ENCODE data around the gene ZNF407.

ZNF407 gene

DNA sequence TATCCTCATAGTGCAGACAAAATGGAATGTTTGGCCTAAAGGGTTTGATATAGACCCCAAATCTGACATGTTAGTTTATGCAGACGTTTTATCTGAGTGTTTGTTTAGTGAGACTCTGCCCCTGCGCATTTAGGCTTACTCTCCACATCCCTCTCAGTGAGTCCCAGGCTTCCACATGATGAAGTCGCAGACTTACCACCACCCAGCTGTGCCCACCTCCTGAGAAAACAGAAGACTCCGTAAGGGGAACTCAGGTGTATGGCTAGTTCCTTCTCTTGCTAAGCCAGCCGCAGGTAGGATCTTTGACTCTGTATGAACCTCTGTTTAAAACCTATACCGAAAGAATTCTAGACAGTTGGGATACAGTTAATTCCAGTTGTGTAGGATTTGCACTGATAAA is 338.7 kb downstream of the ZNF407 start:
- H3K4me3 ChIP-seq (ENCODE audit: control insufficient read depth, low read depth, low read length) = no peak overlapping the region
- TF ChIP-seq, protein P1, sequence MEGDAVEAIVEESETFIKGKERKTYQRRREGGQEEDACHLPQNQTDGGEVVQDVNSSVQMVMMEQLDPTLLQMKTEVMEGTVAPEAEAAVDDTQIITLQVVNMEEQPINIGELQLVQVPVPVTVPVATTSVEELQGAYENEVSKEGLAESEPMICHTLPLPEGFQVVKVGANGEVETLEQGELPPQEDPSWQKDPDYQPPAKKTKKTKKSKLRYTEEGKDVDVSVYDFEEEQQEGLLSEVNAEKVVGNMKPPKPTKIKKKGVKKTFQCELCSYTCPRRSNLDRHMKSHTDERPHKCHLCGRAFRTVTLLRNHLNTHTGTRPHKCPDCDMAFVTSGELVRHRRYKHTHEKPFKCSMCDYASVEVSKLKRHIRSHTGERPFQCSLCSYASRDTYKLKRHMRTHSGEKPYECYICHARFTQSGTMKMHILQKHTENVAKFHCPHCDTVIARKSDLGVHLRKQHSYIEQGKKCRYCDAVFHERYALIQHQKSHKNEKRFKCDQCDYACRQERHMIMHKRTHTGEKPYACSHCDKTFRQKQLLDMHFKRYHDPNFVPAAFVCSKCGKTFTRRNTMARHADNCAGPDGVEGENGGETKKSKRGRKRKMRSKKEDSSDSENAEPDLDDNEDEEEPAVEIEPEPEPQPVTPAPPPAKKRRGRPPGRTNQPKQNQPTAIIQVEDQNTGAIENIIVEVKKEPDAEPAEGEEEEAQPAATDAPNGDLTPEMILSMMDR (IDR thresholded peaks at IDR 0.05; ENCODE audit: control insufficient read depth, insufficient read depth, low read depth, low read length, missing control alignments) = no peak
- DNase-seq (ENCODE audit: low read depth) = no peak

DNA sequence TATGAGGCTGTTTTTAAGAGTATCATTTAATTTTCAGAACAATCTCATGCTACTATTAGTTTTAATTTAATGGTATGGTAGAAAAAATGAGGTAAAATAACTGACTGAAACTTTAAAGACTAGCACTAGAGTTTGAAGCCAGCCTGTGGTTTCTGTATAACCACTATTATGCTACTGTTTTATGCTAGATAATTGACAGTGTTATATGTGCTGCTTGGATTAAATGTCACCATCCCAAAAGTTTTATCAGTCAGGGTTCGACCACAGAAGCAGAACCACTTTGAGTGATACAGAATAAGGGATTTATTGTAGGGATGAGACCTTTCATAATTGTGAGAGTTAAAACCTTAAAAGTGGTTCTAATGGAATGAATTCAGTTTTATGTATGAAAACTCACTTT is 339.6 kb downstream of the ZNF407 start:
- no peak for DNase-seq (ENCODE audit: low read depth)
- H3K4me3 ChIP-seq (ENCODE audit: control insufficient read depth, low read depth, low read length) = no peak overlapping the region
- TF ChIP-seq, protein P1 (IDR thresholded peaks at IDR 0.05; ENCODE audit: control insufficient read depth, insufficient read depth, low read depth, low read length, missing control alignments) = no peak

DNA sequence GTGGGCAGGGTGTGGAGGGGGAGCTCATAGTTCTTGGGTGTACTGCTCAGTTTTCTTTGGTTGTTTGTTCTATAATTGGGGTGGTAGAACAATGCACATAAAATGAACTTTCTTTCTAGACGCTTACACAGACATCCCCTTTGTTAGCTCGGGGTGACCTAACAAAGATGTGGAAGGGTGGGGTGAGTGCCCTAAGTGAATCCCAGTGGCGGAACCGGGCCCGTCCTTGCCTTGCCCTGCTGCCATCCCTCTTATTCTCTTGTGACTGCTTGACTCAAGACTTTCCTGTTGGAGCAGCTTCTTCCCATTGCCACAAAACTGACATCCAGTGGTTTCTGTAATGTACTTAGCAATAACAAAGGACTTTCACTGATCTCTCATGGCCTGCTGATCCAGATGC is 343.2 kb downstream of the ZNF407 start:
- DNase-seq (ENCODE audit: low read depth) = no peak
- no peak overlapping the region for H3K4me3 ChIP-seq (ENCODE audit: control insufficient read depth, low read depth, low read length)
- TF ChIP-seq, protein P1 (IDR thresholded peaks at IDR 0.05; ENCODE audit: control insufficient read depth, insufficient read depth, low read depth, low read length, missing control alignments) = no peak

DNA sequence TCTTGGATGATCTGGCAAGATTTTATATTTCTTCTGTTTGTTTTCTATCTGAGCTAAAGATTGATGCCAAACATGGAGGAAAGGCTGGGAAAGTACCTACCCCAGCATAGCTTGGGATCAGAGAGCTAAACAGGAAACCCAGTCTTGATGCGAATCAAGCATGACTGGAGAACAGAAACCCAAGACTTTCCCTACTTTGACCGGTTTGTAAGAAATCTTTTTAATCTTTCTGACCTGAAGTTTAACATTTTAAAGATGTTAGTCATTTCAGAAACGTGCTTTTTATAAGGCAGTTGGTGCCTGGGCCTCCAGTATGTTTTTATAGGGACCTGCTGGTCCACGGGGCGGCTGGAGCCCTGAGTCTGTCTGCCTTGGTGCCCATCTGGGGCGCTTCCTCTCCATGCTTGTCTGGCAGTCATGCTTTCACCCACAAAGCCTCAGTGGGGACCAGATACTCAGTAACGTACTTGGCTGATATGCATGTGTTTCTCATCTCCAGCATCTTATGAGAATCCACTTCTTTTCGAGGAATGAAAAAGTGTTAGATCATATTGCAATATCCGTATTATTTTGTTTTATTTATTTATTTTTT is 344.7 kb downstream of the ZNF407 start:
- TF ChIP-seq, protein P1 (IDR thresholded peaks at IDR 0.05; ENCODE audit: control insufficient read depth, insufficient read depth, low read depth, low read length, missing control alignments) = no peak
- no peak overlapping the region for H3K4me3 ChIP-seq (ENCODE audit: control insufficient read depth, low read depth, low read length)
- no peak for DNase-seq (ENCODE audit: low read depth)

- DNase-seq (ENCODE audit: low read depth) = no peak
- TF ChIP-seq, protein P1 (IDR thresholded peaks at IDR 0.05; ENCODE audit: control insufficient read depth, insufficient read depth, low read depth, low read length, missing control alignments) = no peak
- H3K4me3 ChIP-seq (ENCODE audit: control insufficient read depth, low read depth, low read length) = no peak overlapping the region
These were observed 347.0 kb downstream of the ZNF407 start for GRCh38 chr18:74944676-74945075.

DNA sequence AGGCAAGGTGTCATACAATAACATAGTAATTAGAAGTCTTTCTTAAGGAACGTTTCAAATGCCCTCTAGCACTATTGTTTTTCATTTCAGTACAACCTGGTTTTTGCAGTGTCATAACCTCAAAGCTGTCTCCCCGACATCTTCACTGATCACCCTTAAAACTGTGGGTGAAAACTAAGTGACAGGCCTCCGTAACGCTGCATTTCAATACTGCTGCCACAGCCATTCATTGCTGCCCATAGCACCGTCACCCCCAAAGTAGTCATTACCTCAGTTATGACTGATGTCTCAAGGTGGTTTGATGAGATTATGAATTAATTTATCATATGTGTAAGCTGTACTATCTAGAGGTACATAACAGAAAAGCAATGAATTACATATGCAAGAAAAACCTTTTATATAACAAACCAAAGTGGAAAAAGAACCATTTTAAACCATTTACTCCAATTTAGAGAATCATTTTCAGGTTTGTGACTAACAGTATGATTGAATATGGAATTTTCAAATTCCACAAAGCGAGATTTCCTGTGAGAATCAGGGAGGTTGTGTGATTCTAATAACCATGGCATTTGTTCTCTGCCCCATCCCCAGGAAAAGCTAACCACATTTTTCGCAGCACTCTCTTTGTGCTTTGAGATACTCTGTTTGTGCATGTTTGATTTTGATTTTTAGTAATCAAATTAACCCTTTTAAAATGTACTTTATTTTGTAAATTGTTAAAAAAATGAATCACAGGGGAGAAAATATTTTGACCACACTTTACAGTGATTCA is 348.3 kb downstream of the ZNF407 start:
- no peak for DNase-seq (ENCODE audit: low read depth)
- H3K4me3 ChIP-seq (ENCODE audit: control insufficient read depth, low read depth, low read length) = no peak overlapping the region
- TF ChIP-seq, protein P1 (IDR thresholded peaks at IDR 0.05; ENCODE audit: control insufficient read depth, insufficient read depth, low read depth, low read length, missing control alignments) = no peak
